Activated CD4-positive, alpha-beta T cell treated with anti-CD3 and anti-CD28 coated beads for 48 hours (primary cell): ENCODE results near the gene NEDD4L.

Experiments
- DNase-seq: peaks from one replicate; pipeline ENCODE4 v3.0.0-alpha.2; 2020

Gene NEDD4L

GRCh38 chr18:58438161-58438957, 394.3 kb downstream of the NEDD4L start:
- DNase-seq, result no peak

DNA sequence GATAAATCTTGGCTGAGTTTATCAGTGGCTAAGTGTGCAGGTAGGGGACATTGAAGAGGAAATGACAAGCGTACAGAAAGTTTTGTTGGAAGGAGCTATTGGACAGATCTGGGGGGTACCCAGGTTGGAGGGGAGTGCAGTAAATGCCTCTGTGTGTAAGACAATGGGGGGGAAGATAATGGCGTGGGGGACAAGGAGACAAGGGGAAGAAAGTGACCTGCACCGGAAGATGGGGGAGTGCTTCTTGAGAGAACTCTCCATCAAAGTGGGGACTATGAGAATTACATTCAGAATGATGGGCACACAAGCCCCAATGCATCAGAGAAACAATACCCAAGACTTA, 394.9 kb downstream of the NEDD4L start:
- DNase-seq, result no peak

DNA sequence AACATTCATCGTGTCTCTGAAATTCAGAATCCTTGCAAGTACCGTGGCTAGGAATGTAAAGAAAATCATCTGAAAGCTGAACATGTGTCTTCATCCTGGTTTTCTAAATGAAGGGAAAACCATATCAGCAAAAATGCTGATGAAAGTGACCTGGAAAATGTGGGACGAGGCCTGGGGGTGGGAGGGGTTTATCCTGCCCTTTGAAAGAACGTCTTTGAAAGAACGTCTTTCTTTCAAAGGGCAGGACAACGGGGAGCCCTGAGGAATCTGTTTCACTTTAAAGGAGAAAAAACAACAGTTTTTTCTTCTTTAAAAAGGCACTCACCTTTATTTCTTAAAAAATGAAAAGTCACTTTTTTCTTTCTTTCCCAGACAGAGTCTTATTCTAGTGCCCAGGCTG, 399.6 kb downstream of the NEDD4L start:
- no peak for DNase-seq

DNA sequence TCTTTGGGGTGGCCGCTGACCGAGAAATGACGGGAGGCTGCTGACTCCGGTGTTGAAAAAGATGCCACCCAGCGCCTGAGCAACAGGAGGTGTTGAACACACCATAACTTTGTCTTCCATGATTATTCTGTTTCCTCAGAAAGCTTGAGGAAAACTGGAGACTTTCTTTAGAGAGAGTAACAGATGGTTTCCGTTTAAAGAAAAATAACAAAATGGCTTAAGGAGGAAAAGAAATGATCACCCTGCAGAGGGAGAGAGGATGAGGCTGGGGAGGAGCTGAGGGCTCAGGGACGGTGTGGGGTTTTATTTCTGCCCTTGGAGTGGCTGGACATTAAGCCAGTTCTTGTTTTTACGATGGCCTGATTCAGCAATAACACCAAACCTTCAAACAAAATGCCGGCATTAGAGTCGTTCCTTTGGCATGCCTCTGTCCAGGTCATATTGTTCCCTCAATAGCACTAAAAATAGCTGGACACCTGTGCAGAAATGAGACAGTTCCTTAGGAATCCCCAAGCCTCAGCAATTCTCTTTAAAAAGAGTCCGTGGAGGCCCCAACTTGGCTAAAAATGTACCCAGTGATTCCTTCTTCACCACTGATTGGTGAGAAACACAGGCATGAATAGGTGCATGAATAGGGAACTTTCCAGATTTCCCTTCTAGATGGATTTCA, 402.5 kb downstream of the NEDD4L start:
- DNase-seq, result no peak

- DNase-seq, result no peak
Measured at GRCh38 chr18:58447402-58448095, 403.5 kb downstream of the NEDD4L start.

- no peak for DNase-seq
Measured at GRCh38 chr18:58449464-58449863, 405.4 kb downstream of the NEDD4L start.
